Non-pigmented ciliary epithelial cell (primary cell): ENCODE results near the gene PSIP1.
"Not testable (repeated sequence)": the region's sequence is repeated elsewhere in the genome, so short reads cannot be mapped to it uniquely, and the experiment has no call there.

Source experiments
- DNase-seq: peaks from one replicate; pipeline ENCODE4 v3.0.0-alpha.2; 2010; ENCODE audit warnings: low read depth

Gene PSIP1

GRCh38 chr9:15430920-15431844 lies 79.6 kb downstream of the PSIP1 start:
- DNase-seq, result no peak

GRCh38 chr9:15427702-15428101 lies 83.1 kb downstream of the PSIP1 start:
- DNase-seq, result not testable (repeated sequence)

GRCh38 chr9:15426019-15426418 lies 84.8 kb downstream of the PSIP1 start:
- DNase-seq, result no peak

GRCh38 chr9:15423231-15423985 lies 87.4 kb downstream of the PSIP1 start:
- DNase-seq, result no peak

- DNase-seq, result peak; percentile 60
Measured at GRCh38 chr9:15422372-15423230, 88.2 kb downstream of the PSIP1 start, which contains the start of gene SNAPC3. TSS of gene SNAPC3 (plus strand) at chr9:15422876. CDS start at chr9:15422880, 4 bp downstream.

GRCh38 chr9:15421990-15422371 lies 88.8 kb downstream of the PSIP1 start:
- DNase-seq, result no peak

- no peak for DNase-seq
Measured at GRCh38 chr9:15421532-15421931, 89.2 kb downstream of the PSIP1 start.

- DNase-seq, result no peak
Measured at GRCh38 chr9:15420796-15421195, 90.0 kb downstream of the PSIP1 start.

GRCh38 chr9:15417626-15418025 lies 93.1 kb downstream of the PSIP1 start:
- DNase-seq, result no peak

- no peak for DNase-seq
Measured at GRCh38 chr9:15416880-15417279, 93.9 kb downstream of the PSIP1 start.
